ENCODE measurements around the gene LRBA. TPM values are rescaled to one million over a fixed set of nuclear protein-coding genes. Genes with fewer than 3 reads are reported as not detected.

Gene LRBA
- total and polyA plus RNA-seq, 4 experiments from 2014 or later = 17.1 to 64.5 (median 45.4) TPM

DNA sequence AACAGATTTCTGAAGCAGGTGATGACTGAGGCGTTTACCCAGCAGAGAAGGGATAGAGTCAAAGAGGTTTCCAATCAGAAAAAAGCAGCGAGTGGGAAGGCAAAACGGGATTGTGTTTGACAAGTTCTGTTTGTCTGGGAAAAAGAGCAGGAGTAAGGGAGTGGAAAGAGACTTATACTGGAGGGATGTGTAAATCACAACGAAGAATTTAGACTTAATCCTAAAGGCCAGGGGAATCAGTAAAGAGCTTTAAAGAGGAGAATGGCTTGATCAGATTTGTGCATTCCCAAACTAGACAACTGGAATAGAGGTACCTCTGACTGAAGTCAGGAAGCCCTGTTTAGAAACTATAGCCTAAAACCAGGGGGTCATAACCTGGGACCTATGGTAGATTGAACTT, 31.5 kb upstream of the LRBA start:
- CTCF ChIA-PET (ENCODE audit: partially characterized antibody) = no interaction called here
- intact Hi-C loops (cut with micrococcal nuclease) = no loop called here
- POLR2A ChIA-PET (ENCODE audit: partially characterized antibody) = no interaction called here
- Histone ChIP-seq H3K36me3 (ENCODE audit: insufficient read depth, low read length) (no peaks in the 10 kb centered on the region), H3K4me1 (ENCODE audit: insufficient read depth, low read length) (no peaks in the 10 kb centered on the region), H3K9me3 (ENCODE audit: control insufficient read depth in 1 of 2, low read length in 2 of 2) (no peaks in the 10 kb centered on the region), H3K4me3 (ENCODE audit: low read length in 2 of 2) (no peak overlapping the region), H3K27me3 (ENCODE audit: insufficient read depth, low read length) (no peaks in the 10 kb centered on the region), H3K27ac (ENCODE audit: low read depth, low read length) (no peak overlapping the region)
- Mint-ChIP-seq H3K27ac (no peak overlapping the region), H3K4me3 (no peak overlapping the region), H3K27me3 (no peaks in the 10 kb centered on the region), H3K9me3 (no peaks in the 10 kb centered on the region), H3K36me3 (no peaks in the 10 kb centered on the region), H3K4me1 (peaks cover 0 to 2% (median 0%) of the 10 kb centered on the region in 4 donors)
- no peak for DNase-seq

GRCh38 chr4:151045907-151046306, 30.8 kb upstream of the LRBA start:
- no peak overlapping the region for H3K27ac Mint-ChIP-seq
- peaks cover 0 to 2% (median 0%) of the 10 kb centered on the region in 4 donors for H3K4me1 Mint-ChIP-seq
- Histone ChIP-seq H3K4me1 (ENCODE audit: insufficient read depth, low read length) (no peaks in the 10 kb centered on the region), H3K36me3 (ENCODE audit: insufficient read depth, low read length) (no peaks in the 10 kb centered on the region), H3K27ac (ENCODE audit: low read depth, low read length) (no peak overlapping the region), H3K9me3 (ENCODE audit: control insufficient read depth in 1 of 2, low read length in 2 of 2) (no peaks in the 10 kb centered on the region), H3K4me3 (ENCODE audit: low read length in 2 of 2) (no peak overlapping the region), H3K27me3 (ENCODE audit: insufficient read depth, low read length) (no peaks in the 10 kb centered on the region)
- no peaks in the 10 kb centered on the region for H3K9me3 Mint-ChIP-seq
- intact Hi-C loops (cut with micrococcal nuclease) = no loop called here
- no peaks in the 10 kb centered on the region for H3K36me3 Mint-ChIP-seq
- no peak overlapping the region for H3K4me3 Mint-ChIP-seq
- no peaks in the 10 kb centered on the region for H3K27me3 Mint-ChIP-seq
- no peak for DNase-seq
- ChIA-PET POLR2A (ENCODE audit: partially characterized antibody) (no interaction called here), CTCF (ENCODE audit: partially characterized antibody) (no interaction called here)

DNA sequence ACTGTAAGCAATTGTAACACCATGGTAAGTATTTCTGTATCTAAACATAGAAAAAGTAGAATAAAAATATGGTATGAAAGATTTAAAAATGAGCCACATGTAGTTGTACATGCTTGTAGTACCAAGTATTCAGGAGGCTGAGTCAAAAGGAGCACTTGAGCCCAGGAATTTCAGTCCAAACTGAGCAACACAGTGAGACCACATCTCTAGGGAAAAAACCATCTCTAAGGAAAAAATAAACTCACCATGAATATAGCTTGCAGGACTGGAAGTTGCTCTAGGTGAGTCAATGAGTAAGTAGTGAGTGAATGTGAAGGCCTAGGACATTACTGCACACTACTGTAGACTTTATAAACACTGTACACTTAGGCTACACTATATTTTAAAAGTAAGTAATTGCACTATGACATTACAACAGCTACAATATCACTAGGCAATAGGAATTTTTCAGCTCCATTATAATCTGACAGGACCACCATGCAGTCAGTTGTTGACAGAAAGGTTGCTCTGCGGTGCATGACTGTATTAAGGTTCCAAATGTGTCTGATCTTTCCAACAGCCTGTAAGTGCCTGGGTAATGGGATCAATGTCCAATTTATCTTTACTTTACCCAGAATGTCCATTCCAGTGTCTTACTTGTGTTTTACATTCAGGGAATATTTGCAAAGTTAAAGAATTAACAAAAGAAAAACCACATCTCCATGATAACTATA, 28.9 kb upstream of the LRBA start:
- no peaks in the 10 kb centered on the region for H3K36me3 ChIP-seq (ENCODE audit: insufficient read depth, low read length)
- H3K9me3 ChIP-seq (ENCODE audit: control insufficient read depth in 1 of 2, low read length in 2 of 2) = no peaks in the 10 kb centered on the region
- Mint-ChIP-seq H3K4me3 (no peak overlapping the region), H3K36me3 (no peaks in the 10 kb centered on the region), H3K27ac (no peak overlapping the region), H3K27me3 (no peaks in the 10 kb centered on the region), H3K9me3 (no peaks in the 10 kb centered on the region), H3K4me1 (peaks cover 0 to 2% (median 0%) of the 10 kb centered on the region in 4 donors)
- POLR2A ChIA-PET (ENCODE audit: partially characterized antibody) = no interaction called here
- H3K4me3 ChIP-seq (ENCODE audit: low read length in 2 of 2) = no peak overlapping the region
- DNase-seq = no peak
- no peaks in the 10 kb centered on the region for H3K27me3 ChIP-seq (ENCODE audit: insufficient read depth, low read length)
- intact Hi-C loops (cut with micrococcal nuclease) = no loop called here
- CTCF ChIA-PET (ENCODE audit: partially characterized antibody) = no interaction called here
- H3K4me1 ChIP-seq (ENCODE audit: insufficient read depth, low read length) = no peaks in the 10 kb centered on the region
- H3K27ac ChIP-seq (ENCODE audit: low read depth, low read length) = no peak overlapping the region

DNA sequence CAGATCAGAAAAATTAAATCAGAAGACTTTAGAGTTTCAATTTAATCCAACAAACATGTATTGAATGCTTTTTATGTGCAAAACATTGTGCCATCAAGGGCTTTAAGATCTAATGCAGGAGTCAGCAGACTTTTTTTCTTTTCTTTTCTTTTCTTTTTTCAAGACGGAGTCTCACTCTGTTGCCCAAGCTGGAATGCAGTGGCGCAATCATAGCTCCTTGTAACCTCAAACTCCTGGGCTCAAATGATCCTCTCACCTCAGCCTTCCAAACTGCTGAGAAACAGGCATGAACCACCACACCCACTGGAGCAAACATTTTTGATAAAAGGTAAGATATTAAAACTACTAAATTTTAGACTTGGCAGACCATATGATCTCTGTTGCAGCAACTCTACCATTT, 24.6 kb upstream of the LRBA start:
- no peaks in the 10 kb centered on the region for H3K36me3 Mint-ChIP-seq
- CTCF ChIA-PET (ENCODE audit: partially characterized antibody) = no interaction called here
- intact Hi-C loops (cut with micrococcal nuclease) = no loop called here
- DNase-seq = no peak
- Histone ChIP-seq H3K36me3 (ENCODE audit: insufficient read depth, low read length) (no peaks in the 10 kb centered on the region), H3K27me3 (ENCODE audit: insufficient read depth, low read length) (no peaks in the 10 kb centered on the region), H3K9me3 (ENCODE audit: control insufficient read depth in 1 of 2, low read length in 2 of 2) (no peaks in the 10 kb centered on the region), H3K4me3 (ENCODE audit: low read length in 2 of 2) (no peak overlapping the region), H3K4me1 (ENCODE audit: insufficient read depth, low read length) (no peaks in the 10 kb centered on the region), H3K27ac (ENCODE audit: low read depth, low read length) (no peak overlapping the region)
- POLR2A ChIA-PET (ENCODE audit: partially characterized antibody) = no interaction called here
- H3K4me1 Mint-ChIP-seq = no peaks in the 10 kb centered on the region
- H3K9me3 Mint-ChIP-seq = no peaks in the 10 kb centered on the region
- H3K27me3 Mint-ChIP-seq = no peaks in the 10 kb centered on the region
- no peak overlapping the region for H3K4me3 Mint-ChIP-seq
- no peak overlapping the region for H3K27ac Mint-ChIP-seq

GRCh38 chr4:151038452-151039157, 23.5 kb upstream of the LRBA start:
- CTCF ChIA-PET (ENCODE audit: partially characterized antibody) = no interaction called here
- H3K36me3 ChIP-seq (ENCODE audit: insufficient read depth, low read length) = no peaks in the 10 kb centered on the region
- no peaks in the 10 kb centered on the region for H3K4me1 Mint-ChIP-seq
- H3K9me3 Mint-ChIP-seq = no peaks in the 10 kb centered on the region
- H3K9me3 ChIP-seq (ENCODE audit: control insufficient read depth in 1 of 2, low read length in 2 of 2) = no peaks in the 10 kb centered on the region
- POLR2A ChIA-PET (ENCODE audit: partially characterized antibody) = no interaction called here
- H3K27ac ChIP-seq (ENCODE audit: low read depth, low read length) = no peak overlapping the region
- no peaks in the 10 kb centered on the region for H3K27me3 ChIP-seq (ENCODE audit: insufficient read depth, low read length)
- no peaks in the 10 kb centered on the region for H3K36me3 Mint-ChIP-seq
- intact Hi-C loops (cut with micrococcal nuclease) = no loop called here
- no peaks in the 10 kb centered on the region for H3K4me1 ChIP-seq (ENCODE audit: insufficient read depth, low read length)
- no peak for DNase-seq
- no peaks in the 10 kb centered on the region for H3K27me3 Mint-ChIP-seq
- no peak overlapping the region for H3K4me3 ChIP-seq (ENCODE audit: low read length in 2 of 2)
- no peak overlapping the region for H3K4me3 Mint-ChIP-seq
- no peak overlapping the region for H3K27ac Mint-ChIP-seq

DNA sequence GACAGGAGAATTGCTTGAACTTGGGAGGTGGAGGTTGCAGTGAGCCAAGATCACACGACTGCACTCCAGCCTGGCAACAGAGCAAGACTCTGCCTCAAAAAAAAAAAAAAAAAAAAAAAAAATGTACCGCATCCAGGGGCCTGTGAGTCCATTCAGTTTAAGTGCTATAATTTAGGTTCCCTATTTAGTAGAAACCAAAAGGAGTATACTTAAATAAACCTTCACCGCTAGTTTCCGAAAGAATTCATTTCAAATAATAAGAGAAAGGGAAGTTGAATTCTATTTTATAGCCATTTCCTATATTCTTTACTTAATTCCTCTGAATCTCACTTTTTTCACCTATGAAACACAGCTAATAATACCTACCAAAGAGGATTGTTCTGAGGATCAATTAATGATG, 20.8 kb upstream of the LRBA start:
- POLR2A ChIA-PET (ENCODE audit: partially characterized antibody) = no interaction called here
- CTCF ChIA-PET (ENCODE audit: partially characterized antibody) = no interaction called here
- H3K27ac ChIP-seq (ENCODE audit: low read depth, low read length) = no peak overlapping the region
- Mint-ChIP-seq H3K36me3 (no peaks in the 10 kb centered on the region), H3K4me3 (no peak overlapping the region), H3K4me1 (peaks cover 7 to 9% (median 8%) of the 10 kb centered on the region in 4 donors), H3K27me3 (peaks cover 0 to 2% of the 10 kb centered on the region in 2 donors), H3K9me3 (no peaks in the 10 kb centered on the region), H3K27ac (no peak overlapping the region)
- no peaks in the 10 kb centered on the region for H3K9me3 ChIP-seq (ENCODE audit: control insufficient read depth in 1 of 2, low read length in 2 of 2)
- H3K4me3 ChIP-seq (ENCODE audit: low read length in 2 of 2) = no peak overlapping the region
- no peaks in the 10 kb centered on the region for H3K36me3 ChIP-seq (ENCODE audit: insufficient read depth, low read length)
- intact Hi-C loops (cut with micrococcal nuclease) = no loop called here
- no peak for DNase-seq
- no peaks in the 10 kb centered on the region for H3K4me1 ChIP-seq (ENCODE audit: insufficient read depth, low read length)
- no peaks in the 10 kb centered on the region for H3K27me3 ChIP-seq (ENCODE audit: insufficient read depth, low read length)

DNA sequence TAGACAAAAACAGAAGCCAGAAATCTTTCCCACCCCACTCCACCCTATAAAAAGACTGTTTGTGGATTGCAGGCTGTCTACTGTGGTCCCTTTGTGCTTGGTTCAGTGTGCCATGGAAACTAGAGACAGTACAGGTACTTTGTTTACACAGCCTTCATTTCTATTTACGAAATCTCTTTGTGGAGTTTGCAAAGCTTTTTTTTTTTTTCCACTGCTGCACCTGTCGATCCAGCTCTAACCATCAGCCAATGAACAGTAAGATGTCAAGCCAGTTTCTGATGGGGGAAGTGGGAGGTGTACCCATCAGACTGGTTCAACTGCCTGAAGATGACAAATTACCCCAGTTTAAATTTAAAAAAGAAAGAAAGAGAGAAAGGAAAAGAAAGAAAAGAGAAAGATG, 20.2 kb upstream of the LRBA start:
- no peak overlapping the region for H3K4me3 ChIP-seq (ENCODE audit: low read length in 2 of 2)
- H3K27ac ChIP-seq (ENCODE audit: low read depth, low read length) = no peak overlapping the region
- DNase-seq = no peak
- Mint-ChIP-seq H3K36me3 (no peaks in the 10 kb centered on the region), H3K27ac (no peak overlapping the region), H3K4me3 (no peak overlapping the region), H3K9me3 (peaks cover 0 to 3% (median 0%) of the 10 kb centered on the region in 8 donors), H3K4me1 (peaks cover 7 to 9% (median 9%) of the 10 kb centered on the region in 4 donors), H3K27me3 (peaks cover 2 to 5% of the 10 kb centered on the region in 2 donors)
- CTCF ChIA-PET (ENCODE audit: partially characterized antibody) = no interaction called here
- POLR2A ChIA-PET (ENCODE audit: partially characterized antibody) = no interaction called here
- no peaks in the 10 kb centered on the region for H3K36me3 ChIP-seq (ENCODE audit: insufficient read depth, low read length)
- H3K4me1 ChIP-seq (ENCODE audit: insufficient read depth, low read length) = no peaks in the 10 kb centered on the region
- H3K9me3 ChIP-seq (ENCODE audit: control insufficient read depth in 1 of 2, low read length in 2 of 2) = no peaks in the 10 kb centered on the region
- intact Hi-C loops (cut with micrococcal nuclease) = no loop called here
- no peaks in the 10 kb centered on the region for H3K27me3 ChIP-seq (ENCODE audit: insufficient read depth, low read length)
